ENCODE data around the gene STAM.

- TF ChIP-seq TCF12 (IDR thresholded peaks at IDR 0.05; ENCODE audit: low read depth) (no peak), MAX (IDR thresholded peaks at IDR 0.05) (no peak), YY1 (IDR thresholded peaks at IDR 0.05; ENCODE audit: low read depth) (no peak), TAF1 (IDR thresholded peaks at IDR 0.05; ENCODE audit: low read depth) (no peak), FOXM1 (IDR thresholded peaks at IDR 0.05; ENCODE audit: borderline replicate concordance, low read depth) (no peak), CEBPB (IDR thresholded peaks at IDR 0.05) (no peak)
These were observed 96.7 kb downstream of the STAM start for GRCh38 chr10:17740668-17741067.

All from Ishikawa (cell line).